Thyroid gland (tissue), 4 donors: Measurements from ENCODE around the gene BTN1A1. TPM values are rescaled to one million over a fixed set of nuclear protein-coding genes. Genes with fewer than 3 reads are reported as not detected.

Source experiments
- DNase-seq, 2 donors: peaks; one replicate each; pipeline ENCODE4 v3.0.0-alpha.2; 2019
- H3K27ac ChIP-seq, 3 donors: fragments of 200-600 bp; sonication (generic); 1 replicate in 2 of 3; 2 replicates in 1 of 3; pipeline ENCODE4 v1.5.1; 2016 to 2019; ENCODE audit warnings: mild to moderate bottlenecking in 1 of 3, moderate library complexity in 1 of 3
- H3K27me3 ChIP-seq: fragments of 200-600 bp; sonication (generic); one replicate; pipeline ENCODE4 v1.5.1; 2019
- H3K36me3 ChIP-seq, 2 donors: fragments of 200-600 bp; sonication (generic); one replicate each; pipeline ENCODE4 v1.5.1; 2016 to 2019
- H3K4me1 ChIP-seq, 2 donors: fragments of 200-600 bp; sonication (generic); one replicate each; pipeline ENCODE4 v1.5.1; 2017 to 2019
- H3K4me3 ChIP-seq, 3 donors: fragments of 200-600 bp; sonication (generic); replicated peaks in 1 of 3; 1 replicate in 2 of 3; 2 replicates in 1 of 3; pipeline ENCODE4 v1.5.1; 2016; ENCODE audit warnings: mild to moderate bottlenecking in 1 of 3
- H3K9me3 ChIP-seq: fragments of 200-600 bp; sonication (generic); one replicate; pipeline ENCODE4 v1.5.1; 2017
- CTCF ChIP-seq, 6 experiments: fragments of 200-600 bp in 3 of 6; fragments of 450-650 bp in 3 of 6; sonication (generic) in 3 of 6; IDR thresholded peaks; one replicate each; pipeline ENCODE4 v1.5.1; 2016 to 2019; ENCODE audit warnings: antibody characterized with exemption in 6 of 6, mild to moderate bottlenecking in 2 of 6, inconsistent platforms in 1 of 6, moderate library complexity in 1 of 6
- POLR2A ChIP-seq, 2 donors: fragments of 450-650 bp; IDR thresholded peaks; one replicate each; pipeline ENCODE4 v1.6.1; 2017; ENCODE audit warnings: antibody characterized with exemption in 2 of 2, mild to moderate bottlenecking in 2 of 2, moderate library complexity in 1 of 2
- WGBS, 2 donors: methylation state at CpG; one replicate each; pipeline ENCODE4 v1.1.5; 2017; 5-methylcytosine and 5-hydroxymethylcytosine counted together
- intact Hi-C: fragments of 100-400 bp; cut with DNase I; formaldehyde crosslinking; loops from one replicate; pipeline ENCODE4 v1.15.1; 2023
- total RNA-seq, 4 donors: library from RNA; depleted of rRNA; stranded (reverse); fragments of >200 nt; gene quantifications; one replicate each; pipeline ENCODE4 v1.2.3, GENCODE V29; 2016

BTN1A1 gene
- total RNA-seq, 4 donors from 2014 or later, result not detected

- no peaks in the 10 kb centered on the region for H3K27me3 ChIP-seq
- peaks cover 0 to 3% of the 10 kb centered on the region in 2 donors for H3K4me1 ChIP-seq
- H3K9me3 ChIP-seq, result no peaks in the 10 kb centered on the region
- H3K27ac ChIP-seq, result no peak overlapping the region
- DNase-seq, result no peak
- no peaks in the 10 kb centered on the region for H3K36me3 ChIP-seq
- TF ChIP-seq POLR2A (IDR thresholded peaks at IDR 0.05), result no peak
- no peak for TF ChIP-seq CTCF (IDR thresholded peaks at IDR 0.05)
- WGBS, 2 donors, result 88% methylated on average over 9 of the region's 9 CpGs
- intact Hi-C loops, result no loop called here
- no peak overlapping the region for H3K4me3 ChIP-seq
Measured at GRCh38 chr6:26516481-26517427, 16.7 kb downstream of the BTN1A1 start.

GRCh38 chr6:26519359-26519758 lies 19.3 kb downstream of the BTN1A1 start:
- no peaks in the 10 kb centered on the region for H3K36me3 ChIP-seq
- no peak overlapping the region for H3K27ac ChIP-seq
- 99 to 100% methylated on average over 2 of the region's 2 CpGs for WGBS, 2 donors
- H3K4me3 ChIP-seq, result no peak overlapping the region
- H3K9me3 ChIP-seq, result no peaks in the 10 kb centered on the region
- H3K27me3 ChIP-seq, result no peaks in the 10 kb centered on the region
- intact Hi-C loops, result no loop called here
- TF ChIP-seq CTCF (IDR thresholded peaks at IDR 0.05) (no peak), POLR2A (IDR thresholded peaks at IDR 0.05) (no peak)
- peaks cover 0 to 3% of the 10 kb centered on the region in 2 donors for H3K4me1 ChIP-seq
- DNase-seq, result no peak

- 23 to 24% methylated on average over 13 to 15 of the region's 21 CpGs for WGBS, 2 donors
- H3K4me3 ChIP-seq, result peak overlapping the region in 2 of 3 donors; percentile 46 to 48
- intact Hi-C loops, result no loop called here
- TF ChIP-seq POLR2A (IDR thresholded peaks at IDR 0.05), result peak in 1 of 2 donors; percentile 30
- TF ChIP-seq CTCF (IDR thresholded peaks at IDR 0.05), result no peak
- H3K4me1 ChIP-seq, result peaks cover 0 to 3% of the 10 kb centered on the region in 2 donors
- H3K9me3 ChIP-seq, result no peaks in the 10 kb centered on the region
- H3K27me3 ChIP-seq, result no peaks in the 10 kb centered on the region
- H3K36me3 ChIP-seq, result no peaks in the 10 kb centered on the region
- peak; percentile 60 to 69 for DNase-seq
- peak overlapping the region; percentile 81 to 97 (median 91) for H3K27ac ChIP-seq
Measured at GRCh38 chr6:26520237-26520849, 20.2 kb downstream of the BTN1A1 start.

- peak; percentile 89 to 90 for DNase-seq
- TF ChIP-seq CTCF (IDR thresholded peaks at IDR 0.05), result no peak
- peak in 1 of 2 donors; percentile 19 for TF ChIP-seq POLR2A (IDR thresholded peaks at IDR 0.05)
- Histone ChIP-seq H3K27me3 (no peaks in the 10 kb centered on the region), H3K4me3 (peak overlapping the region in 2 of 3 donors; percentile 30 to 46), H3K27ac (peak overlapping the region; percentile 91 to 97 (median 96)), H3K36me3 (no peaks in the 10 kb centered on the region), H3K4me1 (peaks cover 0 to 3% of the 10 kb centered on the region in 2 donors), H3K9me3 (no peaks in the 10 kb centered on the region)
- intact Hi-C loops, result no loop called here
- WGBS, 2 donors, result 0 to 2% methylated on average over 31 to 34 of the region's 49 CpGs
Measured at GRCh38 chr6:26520850-26521599, 20.9 kb downstream of the BTN1A1 start.
